Panc1 (cell line): ENCODE measurements around the gene NNMT. TPM values are rescaled to one million over a fixed set of nuclear protein-coding genes. Genes with fewer than 3 reads are reported as not detected.

Experiments used
- ATAC-seq: fragments of 200-7000 bp; cut with Tn5 transposase; 2 replicates; pipeline ENCODE4 v1.9.1; 2020; ENCODE audit warnings: mild to moderate bottlenecking, moderate library complexity
- BruUV-seq: library from RNA; stranded (reverse); fragments of 400-500 nt; replicated peaks from 2 replicates; lab custom pipeline; 2021; lab: Mats Ljungman, UMichigan
- CTCF ChIA-PET: fragments of 300-600 bp; sonication (Branson Sonifier 250); formaldehyde crosslinking; loops from one replicate; lab custom pipeline; 2022; ENCODE audit warnings: antibody characterized with exemption; lab: Charles Lee
- POLR2A ChIA-PET: fragments of 300-600 bp; sonication (Branson Sonifier 250); formaldehyde crosslinking; loops from one replicate; lab custom pipeline; 2022; ENCODE audit warnings: antibody characterized with exemption; lab: Charles Lee
- DNase-seq: peaks from one replicate; pipeline ENCODE4 v3.0.0-alpha.2; 2010; ENCODE audit warnings: low read depth, low spot score
- H3K27ac ChIP-seq: 2 replicates; pipeline ENCODE4 v1.5.1; 2011; ENCODE audit warnings: mild to moderate bottlenecking, low read length, inconsistent platforms
- H3K27me3 ChIP-seq: fragments of 200-500 bp; sonication (Bioruptor generic); 2 replicates; pipeline ENCODE4 v1.6.0; 2014; ENCODE audit warnings: low read length, inconsistent platforms; ENCODE audit not compliant: control insufficient read depth, insufficient read depth
- H3K36me3 ChIP-seq: fragments of 200-500 bp; sonication (Bioruptor generic); 2 replicates; pipeline ENCODE4 v1.5.1; 2014; ENCODE audit warnings: inconsistent platforms, mild to moderate bottlenecking, low read length, moderate library complexity; ENCODE audit not compliant: control insufficient read depth, insufficient read depth
- H3K4me1 ChIP-seq: 2 replicates; pipeline ENCODE4 v1.5.1; 2011; ENCODE audit warnings: inconsistent platforms, mild to moderate bottlenecking, low read length, moderate library complexity; ENCODE audit not compliant: control insufficient read depth, insufficient read depth
- H3K4me3 ChIP-seq, 2 experiments: 2 replicates each; pipeline ENCODE4 v1.5.1; 2011 to 2012; ENCODE audit warnings: low read depth in 2 of 2, low read length in 2 of 2, mild to moderate bottlenecking in 2 of 2, inconsistent platforms in 1 of 2, moderate library complexity in 1 of 2
- H3K9me3 ChIP-seq: fragments of 200-500 bp; sonication (Bioruptor generic); 2 replicates; pipeline ENCODE4 v1.5.1; 2014; ENCODE audit warnings: low read depth, mild to moderate bottlenecking, inconsistent platforms, low read length, moderate library complexity; ENCODE audit not compliant: control insufficient read depth, insufficient read depth
- POLR2AphosphoS5 ChIP-seq: IDR thresholded peaks from 2 replicates; pipeline ENCODE4 v1.6.1; 2012; ENCODE audit warnings: mild to moderate bottlenecking, low read depth, low read length, moderate library complexity
- SIN3A ChIP-seq: IDR thresholded peaks from 2 replicates; pipeline ENCODE4 v1.6.1; 2012; ENCODE audit warnings: low read depth, mild to moderate bottlenecking, low read length, moderate library complexity, borderline replicate concordance; ENCODE audit not compliant: insufficient read depth
- TCF7L2 ChIP-seq: IDR thresholded peaks from 2 replicates; pipeline ENCODE4 v1.6.1; 2011; ENCODE audit warnings: mild to moderate bottlenecking, low read depth, low read length, inconsistent platforms
- in situ Hi-C: cut with HindIII; loops from 2 replicates; pipeline ENCODE4 v1.10.0; 2016; ENCODE audit warnings: low sequenced_read_pairs, low pct_unique_long_range_greater_than_20kb
- intact Hi-C: fragments of 100-400 bp; cut with micrococcal nuclease; formaldehyde crosslinking; loops from one replicate; pipeline ENCODE4 v1.10.0; 2022; ENCODE audit not compliant: unreplicated experiment
- total RNA-seq: library from RNA; stranded (reverse); gene quantifications from one replicate; pipeline ENCODE4 v1.2.1, GENCODE V29; 2021; ENCODE audit not compliant: unreplicated experiment
- TF ChIP-seq, protein P1 (sequence below): fragments of 450-650 bp; IDR thresholded peaks from 2 replicates; pipeline ENCODE4 v1.5.1; 2017; ENCODE audit warnings: mild to moderate bottlenecking
- TF ChIP-seq, protein P2 (sequence below), 2 experiments: IDR thresholded peaks; 2 replicates each; pipeline ENCODE4 v1.6.1; 2011 to 2012; ENCODE audit warnings: low read depth in 2 of 2, control low read depth in 1 of 2, low read length in 1 of 2, mild to moderate bottlenecking in 1 of 2, moderate library complexity in 1 of 2; ENCODE audit not compliant: insufficient read depth in 1 of 2

Gene NNMT
- total RNA-seq, 1 experiment from 2014 or later: 1.7 TPM

DNA sequence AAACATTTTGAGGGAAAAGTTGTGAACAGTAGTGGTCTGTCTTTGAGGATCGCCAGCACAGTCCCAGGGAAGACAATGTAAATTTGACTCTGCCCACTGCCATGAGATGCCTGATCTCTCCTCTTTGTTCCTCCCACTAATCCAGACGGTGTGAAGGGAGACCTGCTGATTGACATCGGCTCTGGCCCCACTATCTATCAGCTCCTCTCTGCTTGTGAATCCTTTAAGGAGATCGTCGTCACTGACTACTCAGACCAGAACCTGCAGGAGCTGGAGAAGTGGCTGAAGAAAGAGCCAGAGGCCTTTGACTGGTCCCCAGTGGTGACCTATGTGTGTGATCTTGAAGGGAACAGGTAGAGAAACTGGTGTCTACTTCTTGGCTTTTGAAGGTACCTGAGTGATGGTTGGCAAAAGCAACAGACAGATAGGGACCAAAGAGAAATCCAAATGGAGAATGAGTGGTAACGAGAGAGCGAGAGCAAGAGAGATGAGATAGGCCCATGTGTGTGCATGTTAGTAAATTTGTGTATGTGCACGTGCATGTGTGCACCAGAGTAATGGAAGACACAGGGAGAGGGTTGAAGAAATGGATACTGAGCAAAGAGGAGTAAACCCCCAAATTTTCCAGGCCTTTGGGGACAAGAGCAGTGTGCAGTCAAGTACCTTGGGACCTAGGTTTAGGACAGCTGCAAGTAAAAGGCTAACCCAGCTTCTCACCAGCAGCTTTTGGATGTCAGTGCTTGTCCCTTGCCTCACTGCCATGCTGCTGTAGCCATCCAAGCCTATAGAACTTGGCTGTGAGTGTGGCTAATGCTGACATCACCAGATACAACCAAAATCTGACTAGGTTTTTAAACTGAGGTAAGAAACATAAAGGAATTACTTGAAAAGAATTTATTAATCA, 1.9 kb downstream of the NNMT start:
- no peak overlapping the region; a peak in 1 of 4 replicates for H3K4me3 ChIP-seq
- no peaks in the 10 kb centered on the region for H3K4me1 ChIP-seq
- in situ Hi-C loops (no loop called here), intact Hi-C loops (no loop called here)
- ATAC-seq: no peak
- H3K27me3 ChIP-seq: no peaks in the 10 kb centered on the region
- TF ChIP-seq POLR2AphosphoS5 (no peak), TCF7L2 (no peak), SIN3A (no peak)
- TF ChIP-seq, protein P1, sequence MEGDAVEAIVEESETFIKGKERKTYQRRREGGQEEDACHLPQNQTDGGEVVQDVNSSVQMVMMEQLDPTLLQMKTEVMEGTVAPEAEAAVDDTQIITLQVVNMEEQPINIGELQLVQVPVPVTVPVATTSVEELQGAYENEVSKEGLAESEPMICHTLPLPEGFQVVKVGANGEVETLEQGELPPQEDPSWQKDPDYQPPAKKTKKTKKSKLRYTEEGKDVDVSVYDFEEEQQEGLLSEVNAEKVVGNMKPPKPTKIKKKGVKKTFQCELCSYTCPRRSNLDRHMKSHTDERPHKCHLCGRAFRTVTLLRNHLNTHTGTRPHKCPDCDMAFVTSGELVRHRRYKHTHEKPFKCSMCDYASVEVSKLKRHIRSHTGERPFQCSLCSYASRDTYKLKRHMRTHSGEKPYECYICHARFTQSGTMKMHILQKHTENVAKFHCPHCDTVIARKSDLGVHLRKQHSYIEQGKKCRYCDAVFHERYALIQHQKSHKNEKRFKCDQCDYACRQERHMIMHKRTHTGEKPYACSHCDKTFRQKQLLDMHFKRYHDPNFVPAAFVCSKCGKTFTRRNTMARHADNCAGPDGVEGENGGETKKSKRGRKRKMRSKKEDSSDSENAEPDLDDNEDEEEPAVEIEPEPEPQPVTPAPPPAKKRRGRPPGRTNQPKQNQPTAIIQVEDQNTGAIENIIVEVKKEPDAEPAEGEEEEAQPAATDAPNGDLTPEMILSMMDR: no peak
- TF ChIP-seq, protein P2, sequence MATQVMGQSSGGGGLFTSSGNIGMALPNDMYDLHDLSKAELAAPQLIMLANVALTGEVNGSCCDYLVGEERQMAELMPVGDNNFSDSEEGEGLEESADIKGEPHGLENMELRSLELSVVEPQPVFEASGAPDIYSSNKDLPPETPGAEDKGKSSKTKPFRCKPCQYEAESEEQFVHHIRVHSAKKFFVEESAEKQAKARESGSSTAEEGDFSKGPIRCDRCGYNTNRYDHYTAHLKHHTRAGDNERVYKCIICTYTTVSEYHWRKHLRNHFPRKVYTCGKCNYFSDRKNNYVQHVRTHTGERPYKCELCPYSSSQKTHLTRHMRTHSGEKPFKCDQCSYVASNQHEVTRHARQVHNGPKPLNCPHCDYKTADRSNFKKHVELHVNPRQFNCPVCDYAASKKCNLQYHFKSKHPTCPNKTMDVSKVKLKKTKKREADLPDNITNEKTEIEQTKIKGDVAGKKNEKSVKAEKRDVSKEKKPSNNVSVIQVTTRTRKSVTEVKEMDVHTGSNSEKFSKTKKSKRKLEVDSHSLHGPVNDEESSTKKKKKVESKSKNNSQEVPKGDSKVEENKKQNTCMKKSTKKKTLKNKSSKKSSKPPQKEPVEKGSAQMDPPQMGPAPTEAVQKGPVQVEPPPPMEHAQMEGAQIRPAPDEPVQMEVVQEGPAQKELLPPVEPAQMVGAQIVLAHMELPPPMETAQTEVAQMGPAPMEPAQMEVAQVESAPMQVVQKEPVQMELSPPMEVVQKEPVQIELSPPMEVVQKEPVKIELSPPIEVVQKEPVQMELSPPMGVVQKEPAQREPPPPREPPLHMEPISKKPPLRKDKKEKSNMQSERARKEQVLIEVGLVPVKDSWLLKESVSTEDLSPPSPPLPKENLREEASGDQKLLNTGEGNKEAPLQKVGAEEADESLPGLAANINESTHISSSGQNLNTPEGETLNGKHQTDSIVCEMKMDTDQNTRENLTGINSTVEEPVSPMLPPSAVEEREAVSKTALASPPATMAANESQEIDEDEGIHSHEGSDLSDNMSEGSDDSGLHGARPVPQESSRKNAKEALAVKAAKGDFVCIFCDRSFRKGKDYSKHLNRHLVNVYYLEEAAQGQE (IDR thresholded peaks at IDR 0.05; ENCODE audit: insufficient read depth in 1 of 2, low read depth in 2 of 2, low read length in 1 of 2): no peak
- no peaks in the 10 kb centered on the region for H3K36me3 ChIP-seq
- POLR2A ChIA-PET: interaction anchor here (0.5 kb wide), 1 partner anchor 1110 kb away, joined by 15 read pairs; no protein-coding TSS in a partner anchor
- H3K27ac ChIP-seq: no peak overlapping the region
- BruUV-seq: no TSS peak
- no peak for DNase-seq
- CTCF ChIA-PET: no interaction called here
- H3K9me3 ChIP-seq: peaks cover 4% of the 10 kb centered on the region

DNA sequence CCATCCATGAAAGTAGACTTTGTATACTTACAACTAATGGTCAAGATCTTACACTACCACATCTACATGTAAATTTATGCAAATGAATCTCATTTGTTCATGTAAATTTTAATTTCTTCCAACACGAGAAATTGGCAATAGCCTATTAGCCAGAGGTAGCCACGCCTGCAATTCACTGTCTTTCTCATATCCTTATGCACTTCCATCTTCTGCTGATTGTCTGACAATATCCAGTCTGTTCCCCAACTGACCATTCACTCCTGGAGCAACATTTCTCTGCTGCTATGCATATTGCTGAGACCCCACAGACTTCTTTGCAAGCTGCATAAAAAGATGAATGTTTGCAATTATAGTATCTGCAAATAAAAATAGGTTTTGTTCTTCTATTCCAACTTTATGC, 2.5 kb downstream of the NNMT start:
- H3K4me3 ChIP-seq: no peak overlapping the region
- in situ Hi-C loops (no loop called here), intact Hi-C loops (no loop called here)
- BruUV-seq: no TSS peak
- no peaks in the 10 kb centered on the region for H3K36me3 ChIP-seq
- ChIA-PET CTCF (no interaction called here), POLR2A (no interaction called here)
- TF ChIP-seq TCF7L2: no peak
- TF ChIP-seq, protein P2 (IDR thresholded peaks at IDR 0.05; ENCODE audit: insufficient read depth in 1 of 2, low read depth in 2 of 2, low read length in 1 of 2): no peak
- TF ChIP-seq SIN3A: no peak
- TF ChIP-seq, protein P1: no peak
- no peak for DNase-seq
- peaks cover 4% of the 10 kb centered on the region for H3K9me3 ChIP-seq
- ATAC-seq: no peak
- no peaks in the 10 kb centered on the region for H3K27me3 ChIP-seq
- H3K4me1 ChIP-seq: no peaks in the 10 kb centered on the region
- H3K27ac ChIP-seq: no peak overlapping the region
